Hematopoietic multipotent progenitor cell treated with erythropoietin and hydrocortisone succinate and interleukin-3 and kit ligand, for 15 days (in vitro differentiated cells): ENCODE results near the gene ACKR4.
"Not testable (repeated sequence)": the region's sequence is repeated elsewhere in the genome, so short reads cannot be mapped to it uniquely, and the experiment has no call there.

Experiments
- DNase-seq: peaks from one replicate; pipeline ENCODE4 v3.0.0-alpha.2; 2015; ENCODE audit warnings: low spot score

ACKR4 gene

DNA sequence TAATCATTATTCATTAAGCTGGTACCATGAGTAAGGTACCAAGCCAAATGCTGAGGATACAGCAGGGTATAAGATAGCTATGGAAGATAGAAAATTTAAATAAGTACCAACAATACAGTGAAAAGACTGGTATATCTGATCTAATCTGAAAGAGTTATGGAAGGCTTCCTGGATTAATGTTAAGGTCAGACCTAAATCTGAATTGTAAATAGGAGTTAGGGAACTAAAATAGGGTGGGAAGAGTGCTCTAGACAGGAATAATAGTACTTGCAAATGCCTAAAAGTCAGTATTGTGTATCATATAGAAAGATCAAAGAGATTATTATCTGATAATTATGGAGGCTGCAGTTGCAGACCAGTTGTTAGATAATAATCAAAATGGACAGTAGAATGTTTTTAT, 2.6 kb upstream of the ACKR4 start:
- no peak for DNase-seq

DNA sequence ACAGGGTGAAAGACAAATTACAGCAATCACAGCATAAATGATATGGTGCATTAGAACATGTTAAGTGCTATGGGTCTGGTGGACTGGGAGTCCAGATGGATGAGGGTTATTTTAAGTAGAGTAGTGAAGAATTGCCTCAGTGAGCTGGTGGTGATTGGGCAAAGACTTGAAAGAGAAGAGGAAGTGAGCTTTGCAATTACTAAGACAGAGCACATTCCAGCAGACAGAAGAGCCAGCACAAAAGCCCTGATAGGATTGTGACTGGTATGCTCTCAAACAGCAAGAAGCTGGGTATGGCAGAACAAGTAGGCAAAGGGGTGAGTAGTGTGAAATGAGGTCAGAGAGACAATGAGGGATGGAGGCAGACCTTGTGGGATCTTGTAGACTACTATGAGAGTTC, 2.1 kb upstream of the ACKR4 start:
- DNase-seq: no peak

- DNase-seq: no peak
These were observed 744 bp upstream of the ACKR4 start for GRCh38 chr3:132596326-132596725.

- no peak for DNase-seq
These were observed 590 bp downstream of the ACKR4 start for GRCh38 chr3:132597660-132598059.

- DNase-seq: no peak
These were observed 1.1 kb downstream of the ACKR4 start for GRCh38 chr3:132598181-132598580.

DNA sequence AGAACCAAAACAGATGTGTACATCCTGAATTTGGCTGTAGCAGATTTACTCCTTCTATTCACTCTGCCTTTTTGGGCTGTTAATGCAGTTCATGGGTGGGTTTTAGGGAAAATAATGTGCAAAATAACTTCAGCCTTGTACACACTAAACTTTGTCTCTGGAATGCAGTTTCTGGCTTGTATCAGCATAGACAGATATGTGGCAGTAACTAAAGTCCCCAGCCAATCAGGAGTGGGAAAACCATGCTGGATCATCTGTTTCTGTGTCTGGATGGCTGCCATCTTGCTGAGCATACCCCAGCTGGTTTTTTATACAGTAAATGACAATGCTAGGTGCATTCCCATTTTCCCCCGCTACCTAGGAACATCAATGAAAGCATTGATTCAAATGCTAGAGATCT, 3.5 kb downstream of the ACKR4 start:
- not testable (repeated sequence) for DNase-seq

GRCh38 chr3:132605374-132605792, 8.3 kb downstream of the ACKR4 start:
- DNase-seq: no peak

GRCh38 chr3:132606085-132606484, 9.0 kb downstream of the ACKR4 start:
- no peak for DNase-seq

DNA sequence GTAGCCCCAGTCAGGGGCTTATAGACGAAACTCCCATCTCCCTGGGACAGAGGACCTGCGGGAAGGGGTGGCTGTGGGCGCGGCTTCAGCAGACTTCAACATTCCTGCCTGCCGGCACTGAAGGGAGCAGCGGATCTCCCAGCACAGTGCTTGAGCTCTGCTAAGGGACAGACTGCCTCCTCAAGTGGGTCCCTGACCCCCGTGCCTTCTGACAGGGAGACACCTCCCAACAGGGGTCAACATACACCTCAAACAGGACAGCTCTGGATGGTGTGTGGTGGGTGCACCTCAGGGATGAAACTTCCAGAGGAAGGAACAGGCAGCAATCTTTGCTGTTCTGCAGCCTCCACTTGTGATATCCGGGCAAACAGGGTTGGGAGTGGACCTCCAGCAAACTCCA, 9.6 kb downstream of the ACKR4 start:
- not testable (repeated sequence) for DNase-seq

GRCh38 chr3:132615301-132615700, 18.2 kb downstream of the ACKR4 start:
- DNase-seq: not testable (repeated sequence)

GRCh38 chr3:132615881-132616280, 18.8 kb downstream of the ACKR4 start:
- DNase-seq: no peak

DNA sequence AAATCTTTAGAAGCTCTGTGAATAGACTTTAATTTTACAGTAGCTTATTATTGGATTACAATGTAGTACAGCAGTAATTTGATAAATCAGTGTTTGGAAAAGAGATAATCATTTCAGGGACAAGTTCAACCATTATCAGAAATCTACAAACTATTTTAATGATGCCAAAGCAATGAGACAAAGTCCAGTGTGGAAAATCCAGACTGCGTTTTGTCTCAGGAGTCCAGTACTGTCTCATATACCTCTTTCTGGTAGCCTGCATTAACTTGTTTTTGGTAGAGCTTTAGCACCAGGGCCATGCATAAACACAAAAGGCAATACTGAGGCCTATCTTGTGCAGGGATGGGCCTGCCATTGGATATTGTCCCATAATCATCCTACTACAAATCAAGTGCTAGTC, 19.7 kb downstream of the ACKR4 start:
- no peak for DNase-seq

DNA sequence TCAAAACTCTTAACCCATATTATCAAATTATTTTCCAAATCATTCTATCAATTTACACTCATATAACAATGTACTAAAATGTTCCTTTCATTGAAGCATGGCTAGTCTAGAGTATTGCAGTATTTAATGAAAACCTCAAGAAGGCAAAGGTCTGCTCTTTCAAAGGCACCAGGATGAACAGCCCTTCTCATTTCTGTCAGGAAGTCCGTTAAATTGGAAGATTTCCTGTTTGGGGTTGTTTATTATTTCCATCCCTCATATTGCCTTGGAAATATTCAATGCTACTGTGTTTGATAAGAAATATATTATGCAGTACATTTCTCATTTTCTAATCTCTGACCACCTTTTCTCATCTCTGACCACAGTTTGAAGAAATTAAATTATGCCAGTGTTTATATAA, 25.1 kb downstream of the ACKR4 start:
- DNase-seq: no peak

DNA sequence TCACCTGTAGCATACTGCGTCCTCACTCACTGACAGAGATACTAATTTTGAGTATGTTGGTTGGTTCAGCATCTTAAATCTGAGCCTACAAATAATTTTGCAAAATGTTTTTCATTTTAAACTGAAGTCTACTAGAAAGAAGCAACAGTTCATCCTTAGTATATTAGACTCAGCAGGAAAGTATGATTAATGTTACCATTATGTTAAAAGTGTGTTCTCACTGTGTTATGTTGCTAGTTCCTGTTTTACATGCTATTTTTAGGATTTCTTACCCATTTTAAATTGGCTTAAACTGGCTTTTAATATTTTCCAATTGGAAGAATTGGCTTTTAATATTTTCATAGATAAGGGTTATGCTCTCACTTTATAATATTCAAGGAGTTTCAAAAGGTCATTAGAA, 25.7 kb downstream of the ACKR4 start:
- no peak for DNase-seq

DNA sequence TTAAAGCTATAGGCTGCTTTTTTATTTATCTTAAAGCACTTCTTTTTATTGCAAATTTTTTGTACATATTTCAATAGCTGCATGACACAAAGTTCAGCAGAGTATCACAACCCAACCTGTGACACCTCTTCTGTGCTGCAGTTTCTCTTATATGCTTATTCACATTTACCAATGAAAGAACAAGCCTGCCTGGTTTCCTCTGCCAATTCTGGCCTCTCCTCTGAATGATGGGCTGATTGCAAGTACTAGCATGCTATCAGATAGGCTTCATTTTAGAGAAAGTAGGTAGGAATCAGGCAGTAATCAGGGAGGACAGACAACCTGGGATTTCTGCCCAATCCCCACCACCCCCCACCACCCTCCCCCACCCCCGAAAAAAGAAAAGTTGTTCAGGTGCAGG, 26.6 kb downstream of the ACKR4 start:
- no peak for DNase-seq

DNA sequence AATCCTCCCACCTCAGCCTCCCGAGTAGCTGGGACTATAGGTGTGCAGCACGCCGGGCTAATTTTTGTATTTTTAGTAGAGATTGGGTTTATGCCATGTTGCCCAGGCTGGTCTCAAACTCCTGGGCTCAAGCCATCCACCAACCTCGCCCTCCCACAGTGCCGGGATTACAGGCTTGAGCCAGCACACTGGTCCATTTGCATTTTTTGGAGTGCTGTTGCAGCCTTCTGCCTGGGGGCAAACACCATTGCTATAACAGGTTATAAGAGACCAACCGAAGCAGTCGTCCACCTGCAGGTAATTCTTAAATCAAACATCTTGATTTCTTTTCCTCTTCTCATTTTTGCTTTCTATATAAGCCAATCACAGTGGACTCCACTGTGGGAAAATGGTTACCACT, 27.7 kb downstream of the ACKR4 start:
- DNase-seq: no peak

- no peak for DNase-seq
These were observed 28.5 kb downstream of the ACKR4 start for GRCh38 chr3:132625613-132626012.

DNA sequence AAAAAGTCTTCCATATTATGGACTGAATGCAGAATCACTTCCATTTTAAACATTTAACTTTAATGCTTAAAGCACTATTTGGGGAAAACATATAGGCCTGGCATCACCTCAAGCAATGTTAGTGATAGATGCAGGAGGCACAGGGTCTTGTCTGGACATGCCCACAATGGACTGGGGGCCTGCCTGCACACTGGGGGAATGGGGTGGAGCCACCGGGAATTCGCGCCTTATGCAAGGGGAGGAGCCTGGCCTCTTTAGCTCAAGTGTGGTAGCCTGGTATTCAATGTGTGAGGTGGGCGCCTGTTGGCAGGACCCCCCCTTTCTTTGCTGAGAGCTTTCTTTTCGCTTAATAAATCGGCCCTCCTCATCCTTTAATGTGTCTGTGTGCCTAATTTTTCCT, 29.9 kb downstream of the ACKR4 start:
- no peak for DNase-seq

- no peak for DNase-seq
These were observed 31.1 kb downstream of the ACKR4 start for GRCh38 chr3:132628157-132628556.

GRCh38 chr3:132629928-132630327, 32.9 kb downstream of the ACKR4 start:
- no peak for DNase-seq

DNA sequence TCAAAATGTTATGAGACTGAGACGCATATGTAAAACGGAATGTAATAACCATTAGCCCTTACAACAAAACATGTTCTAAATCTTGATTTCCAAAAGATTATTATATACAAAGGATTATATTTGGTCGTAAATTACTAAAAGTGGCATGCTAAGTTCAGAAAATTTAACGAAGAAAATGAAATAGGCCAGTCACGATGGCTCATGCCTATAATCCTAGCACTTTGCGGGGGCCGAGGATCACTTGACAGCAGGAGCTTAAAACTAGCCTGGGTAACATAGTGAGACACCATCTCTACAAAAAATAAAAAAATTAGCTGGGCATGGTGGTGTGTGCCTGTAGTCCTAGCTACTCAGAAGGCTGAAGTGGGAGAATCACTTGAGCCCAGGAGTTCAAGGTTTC, 33.5 kb downstream of the ACKR4 start:
- no peak for DNase-seq

- no peak for DNase-seq
These were observed 38.0 kb downstream of the ACKR4 start for GRCh38 chr3:132635052-132635451.

DNA sequence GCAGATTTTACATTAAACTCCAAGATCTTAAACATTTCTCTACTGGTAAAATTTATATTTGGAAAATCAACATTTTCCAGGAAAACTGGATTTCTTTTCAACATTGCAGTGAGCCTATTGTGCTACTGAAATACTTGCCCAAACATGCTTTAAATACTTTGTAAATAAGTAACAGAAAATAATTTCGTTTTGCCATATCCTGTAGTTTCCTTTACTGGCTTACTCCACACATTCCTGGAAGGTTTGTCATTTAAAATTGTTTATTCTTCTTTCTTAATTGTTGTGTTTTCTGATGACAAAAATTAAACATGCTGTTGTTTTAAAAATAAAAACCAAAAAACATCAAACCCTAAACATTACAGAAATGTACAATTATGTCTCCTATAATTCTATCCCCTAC, 40.5 kb downstream of the ACKR4 start:
- no peak for DNase-seq

- no peak for DNase-seq
These were observed 41.6 kb downstream of the ACKR4 start for GRCh38 chr3:132638706-132639105.

GRCh38 chr3:132641427-132641826, 44.4 kb downstream of the ACKR4 start:
- not testable (repeated sequence) for DNase-seq
